NOMO-1 treated with DMSO at 0.1 percent for 48 hours (cell line): ENCODE data around the gene SLAMF9.

Experiments used
- DNase-seq: peaks from one replicate; lab custom pipeline; 2025; ENCODE audit not compliant: unreplicated experiment; lab: John Stamatoyannopoulos, UW

The SLAMF9 gene

DNA sequence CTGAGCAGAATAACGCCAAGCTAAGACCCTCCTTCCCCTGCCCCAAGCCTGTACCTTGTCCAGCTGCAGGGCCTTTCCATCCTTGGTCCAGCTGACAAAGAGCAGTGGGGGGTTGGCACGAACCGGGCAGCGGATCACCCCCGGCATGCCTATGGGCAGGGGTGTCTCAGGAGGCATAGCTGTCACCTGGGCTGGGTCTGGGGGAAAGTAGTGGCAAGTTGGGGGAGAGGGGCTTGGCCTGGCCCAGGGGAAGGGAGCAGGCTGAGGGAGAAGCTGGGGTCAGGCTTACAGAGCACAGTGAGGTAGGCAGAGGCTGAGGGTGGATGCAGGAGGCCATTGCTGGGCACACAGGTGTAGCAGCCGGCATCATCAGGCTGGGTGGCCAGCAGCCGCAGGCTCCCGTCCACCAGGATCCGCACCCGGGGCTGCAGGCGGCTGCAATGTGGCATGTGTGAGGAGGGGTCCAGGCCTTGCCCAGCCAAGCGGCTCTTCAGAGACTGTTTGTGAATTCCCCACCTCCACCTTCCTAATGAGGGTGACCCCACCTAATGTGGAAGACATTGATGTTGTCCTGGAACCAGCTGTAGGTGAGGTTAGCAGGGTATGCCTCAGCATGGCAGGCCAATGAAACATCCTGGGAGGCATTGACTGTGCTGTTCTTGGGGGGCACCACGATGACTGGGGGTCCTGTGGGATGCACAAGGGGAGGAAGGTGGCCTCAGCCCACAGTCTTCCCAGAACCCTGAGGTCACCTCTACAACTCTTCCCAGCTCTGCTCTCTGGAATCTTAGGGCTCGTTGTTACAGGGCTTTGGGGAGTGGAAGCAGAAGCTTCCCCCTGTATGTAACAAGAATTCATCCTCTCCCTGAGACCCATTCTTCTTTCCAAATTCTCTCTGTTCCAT, 19.6 kb downstream of the SLAMF9 start:
- DNase-seq: no peak

DNA sequence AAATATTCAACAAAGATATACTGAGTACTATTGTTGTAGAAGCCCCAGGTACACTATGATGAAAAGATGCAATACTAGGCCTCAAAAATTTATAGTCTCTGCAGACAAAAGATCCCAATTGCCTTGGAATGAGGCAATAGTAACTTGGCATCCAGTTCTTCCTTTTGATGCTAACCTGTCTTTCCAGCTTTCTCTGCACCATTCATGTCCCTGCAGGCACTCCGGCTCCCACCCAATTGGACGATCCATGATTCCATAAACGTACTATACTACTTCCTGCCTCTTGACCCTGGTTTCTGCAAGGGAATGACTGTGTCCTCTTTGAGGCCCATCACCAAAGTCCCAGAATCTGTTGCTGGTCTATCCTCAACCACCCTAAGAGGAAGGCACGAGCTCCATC, 20.7 kb downstream of the SLAMF9 start:
- DNase-seq: no peak

DNA sequence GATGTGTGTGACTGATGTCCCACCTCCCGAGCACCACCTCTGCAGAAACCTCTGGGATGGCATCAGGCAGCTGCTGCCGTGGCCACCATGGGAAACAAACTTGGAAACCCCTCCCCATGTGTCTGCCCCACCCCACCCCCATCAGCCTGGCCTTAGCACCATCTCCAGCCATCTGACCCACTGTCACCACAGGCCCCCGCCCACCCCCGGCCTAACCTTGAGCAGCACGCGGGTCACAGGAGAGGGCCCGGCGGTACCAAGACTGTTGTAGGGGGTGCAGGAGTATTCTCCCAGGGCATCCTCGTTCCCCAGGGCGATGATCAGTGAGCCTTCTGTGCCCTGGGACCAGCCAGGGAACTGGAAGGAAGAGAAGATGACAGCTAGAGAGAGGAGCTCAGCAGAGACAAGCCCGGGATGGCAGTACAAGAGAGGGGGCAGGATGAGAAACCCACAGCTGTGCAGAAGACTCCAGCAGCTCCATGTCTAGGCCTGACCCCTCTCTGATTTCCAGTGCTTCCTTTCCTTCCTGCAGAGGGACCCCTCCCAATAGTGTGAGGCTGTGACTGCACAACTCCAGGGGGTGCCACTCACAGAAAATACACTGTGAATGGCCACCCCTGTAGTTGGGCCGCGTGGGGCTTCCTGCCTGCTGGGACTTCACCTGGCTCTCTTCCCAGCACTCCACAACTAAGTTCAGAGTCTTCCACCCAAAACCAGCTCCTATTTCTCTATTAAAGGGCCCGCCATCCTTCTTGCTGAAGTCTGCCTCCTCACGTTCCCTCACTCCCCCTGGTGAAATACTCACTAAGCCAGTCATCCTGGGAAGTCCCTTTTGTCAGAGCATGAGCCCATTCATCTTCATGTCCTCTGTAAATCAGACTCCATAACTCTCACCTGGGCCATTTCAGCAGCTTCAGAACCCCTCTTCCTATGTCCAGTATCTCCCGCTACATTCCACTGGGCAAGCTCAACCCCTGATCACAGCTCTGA, 21.4 kb downstream of the SLAMF9 start:
- no peak for DNase-seq

DNA sequence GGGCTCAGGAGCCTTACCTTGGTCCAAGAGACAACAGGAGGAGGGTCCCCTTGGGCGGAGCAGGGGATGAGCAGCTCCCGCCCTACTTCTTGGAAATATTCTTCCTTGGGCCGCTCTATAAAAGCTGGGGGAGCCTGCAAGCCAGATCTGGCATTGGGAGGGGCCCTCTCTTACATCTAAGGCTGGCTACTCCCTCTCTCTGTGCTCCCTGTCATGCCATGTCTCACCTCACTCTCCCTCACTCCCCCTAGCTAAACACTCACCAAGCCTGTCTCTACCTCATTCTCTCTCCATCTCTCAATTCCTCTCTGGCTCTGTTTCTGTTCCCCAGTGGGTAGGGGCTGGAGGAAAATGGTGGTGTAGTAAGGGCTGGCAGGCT, 22.3 kb downstream of the SLAMF9 start:
- no peak for DNase-seq

DNA sequence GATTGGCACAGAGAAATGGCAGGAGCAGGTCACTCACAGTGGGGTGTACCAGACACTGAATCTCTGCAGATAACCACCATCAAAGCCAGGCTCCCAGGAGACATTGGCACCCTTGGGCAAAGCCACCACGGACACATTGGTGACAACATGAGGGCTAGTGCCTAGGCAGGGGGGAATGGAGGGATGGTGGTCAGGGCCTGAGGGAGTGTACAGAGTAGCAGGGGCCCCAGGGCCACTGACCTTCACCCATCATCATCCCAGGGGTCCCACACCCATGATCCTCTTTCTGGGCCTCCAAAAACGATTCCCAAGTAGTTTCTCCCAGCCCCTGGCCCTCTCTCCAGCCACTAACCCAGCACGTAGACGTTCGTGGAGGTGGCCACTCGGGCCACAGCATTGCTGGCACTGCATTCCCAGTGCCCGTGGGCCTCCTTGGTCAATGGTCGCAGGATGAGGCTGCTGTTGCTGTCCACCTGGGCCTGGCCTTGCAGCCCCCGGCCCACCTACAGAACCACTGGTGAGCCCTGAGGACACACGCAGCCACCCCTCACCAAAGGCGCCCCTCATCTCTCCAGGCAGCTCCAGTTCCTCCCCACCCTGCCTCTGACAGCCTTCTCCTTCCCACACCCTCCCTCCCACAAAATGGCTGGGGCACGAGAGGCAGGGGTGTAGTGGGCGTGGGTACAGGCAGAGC, 22.8 kb downstream of the SLAMF9 start:
- no peak for DNase-seq

DNA sequence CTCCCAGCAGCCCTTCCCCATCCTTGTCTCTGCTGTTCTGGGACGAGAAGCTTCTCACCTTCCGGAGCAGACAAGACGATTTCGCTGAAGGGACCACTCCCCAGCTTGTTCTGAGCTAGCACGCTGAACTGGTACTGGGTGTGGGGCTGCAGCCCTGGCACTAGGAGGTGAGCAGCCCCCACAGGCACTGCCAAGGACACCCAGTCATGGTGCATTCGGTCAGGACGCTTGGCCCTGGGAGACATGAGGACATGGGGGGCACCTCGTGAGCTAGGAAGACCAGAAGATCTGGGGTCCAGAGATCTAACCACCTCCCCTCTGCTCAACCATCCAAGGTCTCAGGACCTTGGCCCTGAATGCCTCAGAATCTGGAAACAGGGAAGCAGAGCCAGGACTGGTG, 23.4 kb downstream of the SLAMF9 start:
- no peak for DNase-seq

DNA sequence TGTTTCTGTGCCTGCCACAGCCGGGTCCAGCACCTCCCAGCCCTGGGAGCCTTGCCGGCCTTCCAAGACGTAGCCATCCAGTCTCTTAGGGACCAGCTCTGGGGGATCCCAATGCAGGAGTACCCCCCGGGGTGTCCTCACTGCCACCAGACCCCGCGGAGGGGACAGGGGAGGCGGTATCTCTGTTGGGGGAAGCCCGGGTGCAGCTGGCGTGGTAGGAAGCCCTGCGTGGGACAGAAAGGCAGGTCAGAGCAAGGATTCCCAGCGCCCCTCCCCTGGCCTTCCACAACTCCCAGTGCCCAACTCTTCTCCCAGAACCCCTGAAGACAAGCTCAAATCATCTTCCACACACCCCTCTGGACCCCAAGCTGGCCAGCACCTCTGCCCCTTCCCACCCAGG, 23.8 kb downstream of the SLAMF9 start:
- DNase-seq: no peak

DNA sequence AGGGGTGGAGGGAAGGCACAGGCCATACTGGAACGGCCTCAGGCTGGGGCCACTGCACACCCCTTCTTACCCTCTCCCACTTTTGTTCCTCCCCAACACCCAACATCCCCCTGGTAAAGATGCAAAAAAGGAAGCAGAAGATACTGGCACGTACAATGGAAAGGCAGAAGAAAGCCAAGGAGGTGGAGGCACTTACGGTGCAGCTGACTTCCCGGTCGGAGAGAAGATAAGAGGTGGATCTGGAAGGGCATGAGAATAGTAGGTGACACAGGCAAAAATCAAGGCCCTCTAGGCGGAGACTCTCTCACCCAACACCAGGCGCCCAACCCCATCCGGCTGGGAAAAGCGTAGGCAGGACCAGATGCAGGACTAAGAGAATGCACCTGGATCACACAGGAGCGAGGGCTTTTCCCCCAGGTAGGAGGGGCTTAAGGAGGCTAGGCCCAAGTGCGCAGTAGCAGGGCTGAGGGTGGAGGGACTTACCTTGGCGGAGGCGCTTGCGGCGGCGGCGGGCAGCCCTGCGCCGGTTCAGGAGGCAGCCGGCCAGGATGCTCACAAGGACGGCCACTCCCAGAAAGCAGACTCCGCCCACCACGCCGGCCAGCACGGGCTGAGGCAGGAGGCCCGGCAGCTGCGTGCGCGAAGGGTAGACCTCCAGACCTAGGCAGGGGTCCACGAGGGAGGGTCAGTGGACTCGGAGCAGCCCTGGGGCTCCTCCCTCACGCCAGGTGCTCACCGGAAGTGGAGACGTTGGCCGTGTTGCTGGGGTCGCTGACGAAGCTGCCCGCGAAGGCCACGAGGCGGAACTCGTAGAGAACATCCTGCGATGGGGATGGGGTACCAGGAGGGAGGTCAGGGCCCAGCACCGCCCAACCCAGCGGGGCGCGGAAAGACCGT, 24.6 kb downstream of the SLAMF9 start:
- DNase-seq: no peak

DNA sequence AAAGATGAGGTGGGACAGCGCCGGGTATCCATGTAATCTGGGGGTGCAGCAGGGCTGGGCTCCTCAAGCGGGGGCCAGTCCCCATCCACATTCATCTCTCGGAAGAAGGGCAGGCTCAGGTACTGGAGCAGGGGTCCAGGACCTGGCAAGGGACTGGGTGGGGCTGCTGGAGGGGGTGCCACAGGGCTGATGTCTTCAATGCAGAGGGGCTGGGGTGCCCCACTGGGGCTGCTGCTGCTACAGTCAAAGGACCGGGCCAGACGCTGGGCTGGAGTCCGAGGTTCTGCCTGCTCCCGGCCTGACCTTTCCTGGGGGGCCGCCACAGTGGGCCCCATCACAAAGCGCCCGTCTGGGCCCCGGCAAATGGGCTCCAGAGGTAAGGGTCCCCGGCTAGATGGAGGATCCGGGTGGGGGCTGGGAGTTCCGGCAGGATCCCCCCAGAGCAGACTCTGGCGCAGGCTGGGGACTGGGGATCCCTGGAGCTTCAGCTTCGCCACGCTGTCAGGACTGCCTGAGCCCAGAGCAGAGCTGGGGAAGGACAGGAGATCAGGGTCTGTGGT, 25.5 kb downstream of the SLAMF9 start:
- no peak for DNase-seq

DNA sequence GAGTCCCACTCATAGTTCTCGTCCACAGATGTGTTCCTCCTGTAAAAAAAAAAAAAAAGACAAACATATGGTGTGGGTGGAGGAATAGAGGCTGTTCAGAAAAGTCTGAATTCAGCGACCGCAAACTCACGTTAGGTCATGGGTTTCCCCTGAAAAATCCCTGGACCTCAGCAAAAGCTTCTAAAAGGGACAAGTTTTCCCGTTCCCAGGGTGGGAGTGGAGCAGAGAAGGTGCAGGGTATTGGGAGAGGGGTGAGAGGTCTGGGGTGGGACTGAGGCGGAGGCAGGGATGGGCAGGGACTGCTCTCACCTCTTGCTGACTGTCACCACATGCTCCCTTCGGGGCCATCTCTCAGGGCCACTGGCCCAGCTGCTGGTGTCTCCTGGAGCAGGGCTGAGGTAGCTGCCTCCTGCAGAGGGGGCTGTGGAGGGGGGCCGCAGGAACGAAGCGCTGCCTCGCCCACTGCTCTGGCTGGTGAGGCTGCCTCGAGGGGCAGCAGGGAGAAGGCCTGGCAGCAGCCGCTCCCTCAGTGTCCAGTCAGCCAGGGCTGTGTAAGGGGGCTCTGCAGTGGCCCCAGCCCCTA, 26.1 kb downstream of the SLAMF9 start:
- DNase-seq: no peak

DNA sequence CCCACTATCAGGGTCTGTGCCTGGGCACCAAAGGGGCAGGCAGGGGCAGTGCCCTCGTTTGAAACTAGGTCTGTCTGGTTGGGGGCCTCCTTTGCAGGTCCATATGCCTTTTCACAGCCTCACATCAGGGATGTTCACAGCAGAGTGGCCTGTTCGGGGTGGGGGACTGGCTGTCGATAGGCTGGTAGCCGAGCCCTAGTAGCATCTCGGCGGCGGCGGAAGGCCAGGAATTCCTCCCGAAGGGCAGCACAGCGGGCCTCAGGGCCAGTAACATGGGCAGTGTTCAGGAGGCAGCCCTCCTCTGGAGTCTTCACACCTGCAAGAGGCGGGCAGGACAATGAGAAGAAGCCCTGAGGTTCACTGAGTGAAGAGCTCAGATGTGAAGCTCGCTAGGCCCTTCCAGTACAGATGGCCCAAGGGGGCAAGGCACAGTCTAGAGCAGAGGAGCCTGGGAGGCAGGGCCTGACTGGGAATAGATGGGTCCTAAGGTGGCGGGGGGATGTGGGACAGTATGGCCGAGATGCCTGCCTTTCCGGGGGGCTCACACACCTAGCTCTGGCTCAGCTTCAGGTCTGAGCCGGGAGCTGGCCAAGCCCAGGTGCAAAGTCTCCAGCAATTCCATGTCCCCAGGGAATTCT, 26.7 kb downstream of the SLAMF9 start:
- DNase-seq: no peak

DNA sequence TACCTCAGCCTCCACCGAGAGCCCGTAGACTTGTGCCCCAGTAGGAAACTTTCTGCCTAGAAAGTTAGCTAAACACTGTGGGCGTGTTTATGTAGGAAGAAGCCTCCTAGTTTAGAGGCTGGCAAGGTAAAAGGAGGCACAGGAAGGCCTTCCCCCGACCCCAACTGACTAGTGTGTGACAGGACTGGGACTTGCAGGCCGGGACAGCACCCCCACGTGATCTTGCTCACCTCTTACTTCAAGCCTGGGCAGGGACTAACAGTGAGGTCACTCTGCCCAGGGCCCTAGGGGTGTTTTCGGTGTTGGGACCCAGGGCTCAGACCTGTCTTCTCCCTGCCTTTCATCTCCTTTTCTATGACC, 28.3 kb downstream of the SLAMF9 start:
- no peak for DNase-seq

DNA sequence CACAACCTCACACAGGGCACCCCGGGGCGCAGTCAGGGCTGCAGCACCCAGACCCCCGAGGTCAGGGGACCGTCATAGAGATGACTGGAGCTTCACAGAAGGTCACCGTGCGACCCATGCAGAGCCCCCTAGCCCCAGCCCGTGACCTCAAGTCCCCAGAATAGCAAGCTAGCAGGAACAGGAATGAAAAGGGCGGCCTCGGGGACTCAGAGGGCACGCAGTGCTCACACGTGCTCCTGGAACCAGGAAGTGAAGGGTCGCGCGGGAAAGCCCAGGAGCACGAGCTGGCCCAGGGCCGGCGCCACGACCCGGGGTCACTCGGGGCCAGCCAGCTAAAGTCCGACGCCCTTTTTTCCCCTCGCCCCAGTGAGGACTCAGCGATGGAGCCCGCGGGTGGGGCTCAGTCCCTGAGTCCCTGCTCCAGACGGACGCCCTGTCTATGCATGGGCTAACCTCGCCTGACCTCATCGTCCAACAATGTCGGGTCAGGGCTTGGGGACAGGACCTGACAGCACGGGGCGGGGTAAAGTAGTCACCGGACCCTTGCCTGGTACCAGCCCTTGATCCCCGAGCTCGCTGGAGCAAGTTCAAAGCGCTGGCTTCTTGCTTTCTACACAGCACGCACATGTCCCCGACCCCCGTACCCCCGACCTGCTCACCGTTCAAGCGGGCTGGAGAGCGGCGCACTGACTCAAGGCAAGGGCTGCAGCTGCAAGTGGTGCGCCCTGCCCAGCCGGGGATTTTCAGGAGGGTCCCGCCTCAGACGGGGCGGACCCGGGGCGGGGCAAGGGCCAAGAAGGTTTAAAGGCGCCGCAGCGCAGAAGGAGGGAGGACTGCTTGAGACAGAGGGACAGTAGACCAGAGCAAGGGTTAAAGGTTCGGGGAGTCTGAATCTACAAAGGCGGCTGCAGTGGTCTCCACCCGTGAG, 29.0 kb downstream of the SLAMF9 start, which contains the start of gene TAGLN2:
TAGLN2 (minus strand) TSS at position 717 of the 928 bp plus-strand sequence. CDS start 4,998 bp downstream, outside the sequence.
- DNase-seq: peak; percentile 93

DNA sequence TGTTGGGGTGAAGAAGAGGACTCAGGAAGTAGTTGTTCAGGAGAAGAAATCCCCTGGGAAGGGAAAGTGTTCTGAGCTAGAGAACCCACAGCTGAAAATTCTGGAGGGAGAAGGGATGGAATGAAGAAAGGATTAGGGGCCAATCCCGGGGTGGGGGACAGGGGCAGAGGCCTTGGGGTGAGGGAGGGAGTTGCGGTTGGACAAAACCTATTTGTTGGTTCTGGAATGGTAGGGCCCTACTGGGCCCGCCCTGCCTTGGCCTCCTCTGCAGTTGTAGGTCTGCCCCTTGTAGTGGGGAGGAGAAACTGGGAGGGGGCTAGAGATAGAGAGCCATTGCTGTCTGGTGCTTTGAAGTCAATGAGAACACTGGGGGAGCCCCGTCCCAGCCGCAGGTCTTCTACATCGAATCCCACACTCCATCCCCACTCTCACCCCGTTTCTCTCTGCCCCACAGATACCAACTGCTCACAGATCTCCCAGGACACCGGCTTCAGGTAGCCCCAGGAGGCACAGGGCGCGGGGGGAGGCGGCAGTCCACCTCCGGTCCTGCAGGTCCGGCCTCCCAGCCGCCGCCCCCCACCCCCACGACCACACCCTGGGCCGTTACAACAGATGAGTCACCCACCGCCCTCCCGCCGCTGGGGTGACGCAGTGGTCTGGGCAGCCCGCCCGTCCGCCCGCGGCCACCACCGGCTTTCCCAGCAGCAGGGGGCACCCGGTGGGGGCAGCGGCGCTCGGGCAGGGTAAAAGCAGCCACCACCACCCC, 29.8 kb downstream of the SLAMF9 start:
- DNase-seq: peak; percentile 61

DNA sequence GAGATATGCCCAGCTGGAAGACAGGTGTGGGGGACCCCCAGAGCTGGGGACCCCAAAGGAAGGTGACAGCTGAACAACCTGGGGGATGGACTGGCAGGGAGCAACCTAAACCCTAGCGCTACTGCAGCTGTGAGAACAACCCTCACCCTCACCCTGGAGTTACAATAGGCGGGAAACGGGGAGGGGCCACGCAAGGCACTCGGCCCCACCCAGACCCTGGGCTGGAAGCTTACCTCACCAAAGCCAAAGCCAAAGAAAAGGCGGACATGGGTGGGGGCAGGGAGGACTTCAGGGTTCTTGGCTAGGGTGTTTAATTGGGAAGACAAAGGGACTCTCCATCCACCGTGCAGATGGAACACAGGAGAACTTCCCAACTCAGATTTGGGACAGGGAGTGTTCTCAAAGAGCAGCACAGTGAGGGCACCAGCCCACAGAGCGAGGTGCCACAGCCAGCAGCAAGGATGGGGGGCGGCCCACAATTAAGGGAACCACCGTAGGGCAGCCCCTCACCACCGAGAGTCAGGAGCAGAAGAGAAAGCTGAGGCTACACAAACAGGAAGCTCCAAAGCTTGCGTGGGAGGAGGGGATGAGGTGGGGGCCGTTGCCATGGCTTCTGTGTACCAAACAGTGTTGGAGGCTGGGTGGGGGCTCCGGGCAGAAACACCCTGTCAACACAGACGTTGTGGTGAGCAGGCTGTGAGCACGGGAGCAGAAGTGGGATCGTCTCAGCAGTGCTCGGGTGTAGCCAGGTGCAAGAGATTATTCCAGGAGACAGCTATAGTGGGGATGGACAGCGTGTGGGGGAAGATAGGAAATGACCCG, 30.6 kb downstream of the SLAMF9 start:
- DNase-seq: peak; percentile 64

DNA sequence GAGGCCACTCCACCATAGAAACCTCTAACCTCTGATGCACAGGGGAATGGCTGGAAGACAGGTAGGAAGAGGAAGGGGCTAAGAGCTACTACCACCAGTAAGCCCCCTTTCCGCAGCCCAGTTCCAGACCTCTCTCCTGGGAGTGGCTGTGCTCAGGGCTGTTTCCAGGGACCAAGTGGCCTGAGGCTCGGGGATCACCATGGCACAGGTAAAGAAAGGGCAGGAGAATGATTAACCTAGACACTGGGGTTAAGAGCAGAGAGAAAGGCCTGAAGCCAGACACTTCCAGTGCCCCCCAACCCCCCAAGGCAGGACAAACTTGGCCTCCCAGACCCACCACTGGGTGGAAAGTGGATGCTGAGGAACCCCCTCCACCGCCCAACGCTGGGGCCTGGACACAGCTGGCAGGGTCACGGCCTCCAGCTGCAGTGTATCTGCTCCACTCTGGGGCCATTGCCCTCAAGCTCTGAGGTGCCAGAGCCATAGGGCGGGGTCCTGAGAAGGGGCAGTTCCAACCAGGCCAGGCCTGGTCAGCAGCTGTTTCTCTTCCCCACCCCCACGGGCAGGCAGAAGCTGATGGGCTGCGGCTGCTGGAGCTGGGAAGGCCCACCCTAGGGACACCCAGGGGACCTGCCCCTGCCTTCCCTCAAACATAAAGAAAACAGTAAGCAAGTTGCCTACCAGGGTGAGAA, 31.4 kb downstream of the SLAMF9 start:
- no peak for DNase-seq
